Stimulated activated CD4-positive, alpha-beta T cell treated with anti-CD3 and anti-CD28 coated beads, TNF-alpha, amount 100 ng/mL, for 24 hours (primary cell): ENCODE data around the gene TIMM17B.

ENCODE experiments used
- DNase-seq, 3 experiments: peaks; one replicate each; pipeline ENCODE4 v3.0.0-alpha.2; 2020; ENCODE audit warnings: low read depth in 3 of 3

TIMM17B gene

DNA sequence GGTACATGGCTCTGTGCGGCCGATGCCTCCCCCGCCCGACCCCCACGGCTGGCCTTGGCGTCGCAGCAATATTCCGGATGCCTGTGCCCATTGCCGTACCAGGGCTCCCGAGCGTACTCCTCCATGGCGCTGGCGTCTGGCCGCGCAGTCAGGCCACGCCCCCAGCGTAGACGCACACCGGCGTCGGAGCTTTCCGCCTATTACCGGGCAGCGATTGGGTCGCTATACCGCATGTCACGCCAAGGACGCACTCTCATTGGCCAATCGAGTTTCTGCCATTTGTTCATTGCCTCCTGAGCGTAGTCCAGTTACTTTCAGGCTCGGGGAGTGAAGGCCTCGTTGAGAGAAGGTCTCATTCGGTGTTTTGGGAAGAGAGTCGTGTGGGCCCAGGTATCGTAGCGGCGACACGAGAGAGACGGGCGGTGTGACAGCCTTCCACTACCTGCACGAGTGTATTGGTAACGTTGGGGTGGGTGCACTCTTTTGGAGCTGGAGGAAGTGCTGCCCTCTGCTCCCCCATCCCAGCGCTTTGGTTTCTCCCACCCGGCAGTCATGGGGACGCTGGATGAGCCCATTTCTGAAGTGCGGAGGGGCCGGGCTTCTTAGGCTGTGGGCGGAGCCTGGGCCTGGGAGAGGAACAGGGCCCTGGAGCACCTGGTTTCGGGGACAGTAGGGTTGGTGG is at the start of gene TIMM17B, which contains the start of gene PQBP1:
TIMM17B (minus strand) TSS at position 144 of the 682 bp plus-strand sequence; CDS start at position 125, 19 bp downstream.
PQBP1 (plus strand) TSS at position 306 of the 682 bp plus-strand sequence. CDS start 580 bp downstream, outside the sequence.
- peak; percentile 72 to 84 (median 76) for DNase-seq

- DNase-seq: no peak
Measured at GRCh38 chrX:48945517-48946348, 48.2 kb upstream of the TIMM17B start.

GRCh38 chrX:48942895-48943294 is 45.3 kb upstream of the TIMM17B start:
- no peak for DNase-seq

DNA sequence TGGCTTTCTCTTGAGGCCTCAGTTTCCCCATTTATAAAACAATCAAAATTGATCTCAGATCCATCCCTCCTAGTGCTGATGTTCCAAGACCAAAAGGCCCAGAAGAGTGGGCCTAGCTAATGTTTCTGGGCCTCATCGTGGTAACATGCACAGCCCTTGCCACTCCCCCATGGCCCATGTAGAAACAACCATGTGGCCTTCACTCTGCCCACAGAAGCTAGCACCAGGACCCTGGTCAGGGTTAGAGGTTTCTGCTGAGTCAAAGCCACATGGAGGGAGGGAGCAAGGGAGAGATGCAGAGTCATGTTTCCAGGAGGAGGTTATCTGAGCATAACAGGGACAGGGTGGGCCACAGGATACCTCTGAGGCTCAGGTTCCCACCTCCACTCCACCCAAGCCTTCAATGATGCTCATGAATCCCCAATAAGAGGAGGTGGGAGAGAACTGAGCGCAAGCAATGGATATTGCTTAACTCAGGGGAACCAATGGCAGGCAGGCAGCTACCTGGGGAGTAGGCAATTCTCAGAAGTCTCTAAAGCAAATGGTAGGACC is 42.9 kb upstream of the TIMM17B start:
- DNase-seq: no peak

DNA sequence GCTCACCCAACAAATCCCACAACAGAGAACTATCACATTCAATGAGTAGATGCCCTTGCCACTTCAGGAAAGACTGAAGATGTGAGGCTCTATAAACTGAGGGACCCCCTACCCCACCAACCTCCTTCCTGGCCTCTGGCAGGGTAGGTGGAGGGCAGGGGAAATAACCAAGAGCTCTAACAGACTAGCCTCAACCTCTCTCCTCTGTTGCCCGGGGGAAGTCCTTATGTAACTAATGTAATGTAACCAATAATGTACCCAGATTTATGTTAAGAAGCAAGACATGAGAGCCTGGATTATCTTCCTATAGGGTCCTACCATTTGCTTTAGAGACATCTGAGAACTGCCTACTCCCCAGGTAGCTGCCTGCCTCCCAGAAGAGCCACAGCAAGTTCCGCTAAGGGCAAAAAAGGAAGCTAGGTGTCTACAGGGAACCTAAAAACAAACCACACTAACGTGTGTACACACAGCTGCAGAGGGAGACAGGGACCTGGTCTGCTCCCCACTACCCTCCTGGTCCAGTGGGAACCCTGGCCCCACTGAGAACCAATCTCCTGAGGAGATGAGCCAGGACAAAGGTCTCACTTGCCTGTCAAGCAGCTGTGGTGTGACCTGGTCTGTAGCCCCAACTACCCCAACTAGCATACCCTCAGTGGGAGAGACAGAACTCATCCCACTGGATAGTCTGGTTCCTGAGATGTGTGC is 42.1 kb upstream of the TIMM17B start:
- DNase-seq: no peak

- DNase-seq: peak; percentile 42 to 75 (median 57)
Measured at GRCh38 chrX:48938721-48939425, 41.3 kb upstream of the TIMM17B start.

DNA sequence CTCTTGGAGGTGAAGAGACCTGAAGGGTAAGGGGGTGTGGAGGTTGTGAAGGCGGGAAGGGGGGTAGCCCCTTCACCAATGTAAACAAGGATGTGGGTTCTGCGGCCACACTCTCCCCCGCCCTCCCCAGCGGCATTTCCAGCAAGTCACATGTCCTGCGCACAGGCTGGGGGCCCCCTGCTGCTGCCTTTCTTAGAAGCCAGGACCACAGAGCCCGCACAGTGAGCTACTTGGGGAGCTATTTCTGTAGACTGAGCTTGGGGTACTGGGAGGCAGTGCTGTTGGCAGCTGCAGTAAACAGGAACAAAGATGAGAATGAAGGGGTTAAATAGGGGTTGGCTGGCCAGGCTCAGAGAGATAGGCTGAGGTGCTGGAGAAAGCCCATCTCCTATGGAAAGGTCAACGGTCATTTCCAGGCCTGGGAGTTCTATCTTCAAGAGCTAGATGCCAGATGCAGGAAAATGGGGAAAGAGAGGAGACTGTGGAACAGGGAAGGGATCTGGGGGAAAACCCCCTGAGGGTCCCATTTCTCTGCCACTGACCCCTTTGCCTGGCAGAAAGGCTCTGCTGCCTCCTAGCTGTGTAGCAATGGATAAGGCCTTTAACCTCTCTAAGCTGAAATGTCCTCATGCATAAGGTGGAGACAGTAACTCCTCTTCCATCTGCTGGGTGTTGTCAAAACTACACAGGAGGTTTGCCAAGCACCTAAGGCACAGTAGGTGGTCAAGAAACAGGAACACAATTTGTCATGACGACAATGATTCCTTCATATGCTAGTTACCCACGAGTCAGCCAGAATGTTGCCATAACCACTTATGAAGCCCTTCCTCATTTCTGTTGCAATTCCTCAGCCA is 39.7 kb upstream of the TIMM17B start:
- peak; percentile 59 to 87 (median 71) for DNase-seq

DNA sequence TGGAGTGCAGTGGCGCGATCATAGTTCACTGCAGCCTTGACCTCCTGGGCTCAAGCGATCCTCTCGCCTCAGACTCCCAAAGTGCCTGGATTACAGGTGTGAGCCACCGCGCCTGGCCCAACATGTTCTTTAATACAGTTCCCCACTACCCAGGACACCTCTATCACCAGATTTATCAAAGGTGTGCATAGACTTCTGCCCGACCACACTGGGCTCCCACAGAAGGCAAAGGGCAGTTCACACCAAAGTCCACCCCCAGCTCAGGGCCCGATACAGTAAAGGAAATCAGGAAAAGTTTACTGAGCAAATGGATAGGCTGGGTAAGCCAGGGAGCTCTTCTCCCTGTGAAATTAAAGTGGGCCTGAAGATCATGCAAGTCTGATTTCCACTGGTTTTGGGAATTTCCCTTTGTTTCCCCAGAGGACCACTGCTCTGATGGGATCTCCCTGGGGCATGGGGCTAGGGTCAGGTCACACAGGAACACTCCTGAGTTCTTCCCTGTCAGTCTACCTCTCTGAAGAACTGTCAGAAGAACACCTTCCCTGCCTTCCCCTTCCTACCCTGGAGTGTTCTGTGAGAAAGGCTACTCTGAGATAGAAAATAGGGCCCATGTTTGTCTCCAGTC is 39.0 kb upstream of the TIMM17B start:
- DNase-seq: no peak

DNA sequence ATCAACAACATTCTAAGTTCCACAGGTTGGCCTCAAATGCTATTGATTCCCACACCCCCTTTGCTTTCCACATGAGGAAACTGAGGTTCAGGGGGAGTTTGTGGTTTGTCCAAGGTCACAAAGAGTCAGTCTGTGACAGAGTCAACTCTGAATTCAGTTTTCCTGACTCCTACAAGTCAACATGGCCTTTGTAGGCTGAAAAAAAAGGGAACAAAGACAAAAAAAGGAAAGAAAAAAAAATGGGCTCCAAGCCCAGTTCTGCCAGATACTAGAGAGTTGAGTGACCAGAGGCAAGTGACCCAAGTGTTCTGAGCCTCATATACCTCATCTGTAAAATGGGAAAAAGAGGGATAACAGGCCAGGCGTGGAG is 37.7 kb upstream of the TIMM17B start:
- DNase-seq: no peak

DNA sequence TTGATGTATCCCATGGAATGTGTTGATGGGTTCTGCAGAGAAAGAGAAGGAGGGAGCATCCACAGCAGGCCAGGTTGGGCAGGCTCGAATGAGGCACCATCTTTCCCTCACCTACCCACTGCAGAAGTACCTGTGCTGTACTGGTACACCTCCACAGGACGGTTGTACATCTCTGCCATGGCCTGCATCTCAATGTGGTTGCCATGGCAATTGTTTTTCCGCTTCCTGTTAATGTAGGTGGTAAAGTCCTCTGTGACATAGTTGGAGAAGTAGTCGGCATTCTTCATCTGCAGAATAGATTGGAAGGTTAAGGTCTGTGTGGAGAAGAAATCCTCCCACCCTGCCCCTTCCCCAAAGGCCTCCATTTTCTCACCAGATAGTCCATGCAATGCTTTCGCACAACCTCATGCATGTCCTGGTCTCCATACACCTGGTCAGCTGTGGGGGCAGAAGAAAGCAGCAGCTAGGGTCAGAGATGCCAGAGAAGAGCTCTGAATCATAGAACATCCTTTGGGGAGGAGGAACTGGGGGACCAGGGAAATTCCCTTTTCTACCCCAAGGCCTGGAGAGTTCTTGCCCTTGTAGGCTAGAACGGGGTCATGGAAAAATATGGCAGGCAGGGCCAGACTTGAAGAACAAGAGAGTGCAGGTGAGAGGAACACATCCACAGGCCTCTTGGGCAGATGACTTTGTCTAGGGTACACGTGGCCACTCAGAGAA is 37.2 kb upstream of the TIMM17B start:
- no peak for DNase-seq

DNA sequence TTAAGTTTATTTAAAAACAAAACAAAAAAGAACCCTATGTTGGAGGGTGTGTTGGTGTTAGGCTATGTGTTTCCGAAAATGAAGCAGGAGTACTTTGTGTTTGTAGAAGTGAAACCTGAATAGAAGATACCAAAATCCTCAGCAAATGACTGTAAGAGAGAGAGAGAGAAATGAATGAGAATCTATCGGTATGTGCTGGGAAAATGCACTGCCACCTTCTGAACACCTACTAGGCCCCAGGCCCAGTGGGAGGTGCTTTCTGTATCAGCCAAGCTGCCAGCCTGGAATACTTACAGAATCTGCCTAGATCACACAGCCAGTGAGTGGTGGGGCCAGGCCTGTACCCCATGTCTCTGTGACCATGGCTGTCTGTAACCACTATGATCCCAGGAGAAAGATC is 36.2 kb upstream of the TIMM17B start:
- DNase-seq: no peak

GRCh38 chrX:48927736-48928382 is 30.3 kb upstream of the TIMM17B start:
- no peak for DNase-seq

- DNase-seq: no peak
Measured at GRCh38 chrX:48927123-48927522, 29.6 kb upstream of the TIMM17B start.

DNA sequence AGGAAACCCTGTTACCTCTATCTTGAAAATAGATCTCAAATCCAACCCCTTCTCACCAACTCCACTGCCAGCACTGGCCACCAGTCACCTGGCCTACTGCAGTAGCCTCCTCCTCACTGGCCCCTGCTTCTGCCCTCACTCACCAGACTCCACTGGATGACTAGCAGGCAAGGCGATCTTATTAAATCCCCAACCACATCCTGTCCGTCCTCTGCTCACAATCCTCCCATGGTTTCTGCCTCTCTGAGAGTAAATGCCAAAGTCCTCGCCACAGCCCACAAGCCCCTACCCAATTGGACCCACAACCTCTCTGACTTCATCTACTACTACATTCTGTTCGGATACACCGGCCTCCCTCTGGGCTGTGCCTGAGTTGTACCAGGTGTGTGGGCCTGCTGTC is 26.7 kb upstream of the TIMM17B start:
- DNase-seq: no peak

- DNase-seq: no peak
Measured at GRCh38 chrX:48923771-48924170, 26.2 kb upstream of the TIMM17B start.

GRCh38 chrX:48920718-48921104 is 23.1 kb upstream of the TIMM17B start:
- no peak for DNase-seq

- no peak for DNase-seq
Measured at GRCh38 chrX:48919947-48920717, 22.6 kb upstream of the TIMM17B start.

GRCh38 chrX:48919360-48919841 is 21.8 kb upstream of the TIMM17B start:
- no peak for DNase-seq
